ENCODE measurements around the gene HS6ST2.

Gene HS6ST2

GRCh38 chrX:132818638-132819037, 139.8 kb downstream of the HS6ST2 start:
- TF ChIP-seq FOXP2 (optimal IDR thresholded peaks at IDR 0.05; ENCODE audit: borderline replicate concordance, extremely low read depth, extremely low read length, insufficient read depth) (no peak), REST (IDR thresholded peaks at IDR 0.05; ENCODE audit: insufficient read depth in 1 of 2, low read depth in 2 of 2, low read length in 2 of 2) (no peak), TAF1 (IDR thresholded peaks at IDR 0.05; ENCODE audit: borderline replicate concordance, insufficient read depth, low read length) (no peak), POLR2AphosphoS5 (IDR thresholded peaks at IDR 0.05; ENCODE audit: low read depth, low read length) (no peak), SIN3A (IDR thresholded peaks at IDR 0.05; ENCODE audit: borderline replicate concordance, insufficient read depth, low read length) (no peak)

- TF ChIP-seq FOXP2 (optimal IDR thresholded peaks at IDR 0.05; ENCODE audit: borderline replicate concordance, extremely low read depth, extremely low read length, insufficient read depth) (no peak), TAF1 (IDR thresholded peaks at IDR 0.05; ENCODE audit: borderline replicate concordance, insufficient read depth, low read length) (no peak), REST (IDR thresholded peaks at IDR 0.05; ENCODE audit: insufficient read depth in 1 of 2, low read depth in 2 of 2, low read length in 2 of 2) (no peak), POLR2AphosphoS5 (IDR thresholded peaks at IDR 0.05; ENCODE audit: low read depth, low read length) (no peak), SIN3A (IDR thresholded peaks at IDR 0.05; ENCODE audit: borderline replicate concordance, insufficient read depth, low read length) (no peak)
Measured at GRCh38 chrX:132815643-132816042, 142.8 kb downstream of the HS6ST2 start.

GRCh38 chrX:132810964-132811712, 147.3 kb downstream of the HS6ST2 start:
- TF ChIP-seq POLR2AphosphoS5 (IDR thresholded peaks at IDR 0.05; ENCODE audit: low read depth, low read length) (no peak), SIN3A (IDR thresholded peaks at IDR 0.05; ENCODE audit: borderline replicate concordance, insufficient read depth, low read length) (no peak), TAF1 (IDR thresholded peaks at IDR 0.05; ENCODE audit: borderline replicate concordance, insufficient read depth, low read length) (no peak), REST (IDR thresholded peaks at IDR 0.05; ENCODE audit: insufficient read depth in 1 of 2, low read depth in 2 of 2, low read length in 2 of 2) (no peak)

- TF ChIP-seq REST (IDR thresholded peaks at IDR 0.05; ENCODE audit: insufficient read depth in 1 of 2, low read depth in 2 of 2, low read length in 2 of 2) (no peak), TAF1 (IDR thresholded peaks at IDR 0.05; ENCODE audit: borderline replicate concordance, insufficient read depth, low read length) (no peak), SIN3A (IDR thresholded peaks at IDR 0.05; ENCODE audit: borderline replicate concordance, insufficient read depth, low read length) (no peak), POLR2AphosphoS5 (IDR thresholded peaks at IDR 0.05; ENCODE audit: low read depth, low read length) (no peak), FOXP2 (optimal IDR thresholded peaks at IDR 0.05; ENCODE audit: borderline replicate concordance, extremely low read depth, extremely low read length, insufficient read depth) (no peak)
Measured at GRCh38 chrX:132810488-132810887, 147.9 kb downstream of the HS6ST2 start.

All from PFSK-1 (cell line).